ENCODE results near the gene AQP6.

AQP6 gene

GRCh38 chr12:49937639-49938300 is 35.0 kb upstream of the AQP6 start:
- no peak overlapping the region for H3K4me3 ChIP-seq (ENCODE audit: low read depth, low read length)
- no peak for TF ChIP-seq CTCF (IDR thresholded peaks at IDR 0.05; ENCODE audit: low read depth, low read length)

- no peak overlapping the region for H3K4me3 ChIP-seq (ENCODE audit: low read depth, low read length)
- TF ChIP-seq CTCF (IDR thresholded peaks at IDR 0.05; ENCODE audit: low read depth, low read length), result no peak
Observed at GRCh38 chr12:49939307-49939706, 33.4 kb upstream of the AQP6 start.

- no peak overlapping the region for H3K4me3 ChIP-seq (ENCODE audit: low read depth, low read length)
- no peak for TF ChIP-seq CTCF (IDR thresholded peaks at IDR 0.05; ENCODE audit: low read depth, low read length)
Observed at GRCh38 chr12:49939707-49940106, 33.0 kb upstream of the AQP6 start.

- no peak overlapping the region for H3K4me3 ChIP-seq (ENCODE audit: low read depth, low read length)
- no peak for TF ChIP-seq CTCF (IDR thresholded peaks at IDR 0.05; ENCODE audit: low read depth, low read length)
Observed at GRCh38 chr12:49941556-49942511, 30.9 kb upstream of the AQP6 start.

- TF ChIP-seq CTCF (IDR thresholded peaks at IDR 0.05; ENCODE audit: low read depth, low read length), result no peak
- no peak overlapping the region for H3K4me3 ChIP-seq (ENCODE audit: low read depth, low read length)
Observed at GRCh38 chr12:49942512-49942893, 30.2 kb upstream of the AQP6 start.

GRCh38 chr12:49942921-49943624 is 29.7 kb upstream of the AQP6 start:
- no peak overlapping the region for H3K4me3 ChIP-seq (ENCODE audit: low read depth, low read length)
- TF ChIP-seq CTCF (IDR thresholded peaks at IDR 0.05; ENCODE audit: low read depth, low read length), result no peak
